Esophagus squamous epithelium (tissue), 4 donors: Measurements from ENCODE around the gene RTCA.

ENCODE experiments used
- CTCF ChIP-seq, 6 experiments: fragments of 450-650 bp in 4 of 6; fragments of 200-600 bp in 2 of 6; sonication (generic) in 2 of 6; IDR thresholded peaks; one replicate each; pipeline ENCODE4 v1.5.1; 2016 to 2019; ENCODE audit warnings: antibody characterized with exemption in 6 of 6, mild to moderate bottlenecking in 4 of 6, moderate library complexity in 4 of 6
- POLR2A ChIP-seq, 4 donors: fragments of 450-650 bp; IDR thresholded peaks; one replicate each; pipeline ENCODE4 v1.6.1; 2017; ENCODE audit warnings: antibody characterized with exemption in 4 of 4, mild to moderate bottlenecking in 4 of 4, moderate library complexity in 3 of 4

- TF ChIP-seq POLR2A (IDR thresholded peaks at IDR 0.05) = no peak
- TF ChIP-seq CTCF (IDR thresholded peaks at IDR 0.05) = no peak
Measured at GRCh38 chr1:100219883-100220282, 46.1 kb upstream of the RTCA start.
